K562 (cell line): ENCODE data around the gene C6orf47. TPM values are rescaled to one million over a fixed set of nuclear protein-coding genes. Genes with fewer than 3 reads are reported as not detected.

ENCODE experiments used
- CHCHD3 ChIP-seq: fragments of 250-450 bp; sonication (Bioruptor Pico); IDR thresholded peaks from 2 replicates; pipeline ENCODE4 v2.1.2; 2022; ENCODE audit warnings: mild to moderate bottlenecking
- CHD4 ChIP-seq: fragments of 200-600 bp; sonication (generic); IDR thresholded peaks from 3 replicates; pipeline ENCODE4 v1.6.1; 2012; ENCODE audit warnings: low read depth, mild to moderate bottlenecking, mixed read lengths, low read length, inconsistent platforms; ENCODE audit not compliant: insufficient read depth, insufficient replicate concordance, poor library complexity, severe bottlenecking
- CREBBP ChIP-seq: IDR thresholded peaks from one replicate; pipeline ENCODE4 v1.6.1; 2012; ENCODE audit warnings: low read depth, mild to moderate bottlenecking, control low read depth, inconsistent platforms, low read length
- DACH1 ChIP-seq: fragments of 450-650 bp; IDR thresholded peaks from 2 replicates; pipeline ENCODE4 v1.6.1; 2018; ENCODE audit not compliant: partially characterized antibody
- FOXA1 ChIP-seq: fragments of 450-650 bp; IDR thresholded peaks from 2 replicates; pipeline ENCODE4 v1.6.1; 2016; ENCODE audit warnings: mild to moderate bottlenecking, borderline replicate concordance
- HSF4 ChIP-seq: fragments of 250-450 bp; sonication (Bioruptor Pico); IDR thresholded peaks from 2 replicates; pipeline ENCODE4 v2.1.2; 2022; ENCODE audit warnings: mild to moderate bottlenecking, moderate library complexity, borderline replicate concordance
- KDM4B ChIP-seq, 2 experiments: fragments of 450-650 bp in 1 of 2; sonication (generic) in 1 of 2; IDR thresholded peaks; 2 replicates each; pipeline ENCODE4 v1.6.1; 2016 to 2017; ENCODE audit warnings: borderline replicate concordance in 2 of 2, antibody characterized with exemption in 1 of 2, low read depth in 1 of 2, mild to moderate bottlenecking in 1 of 2
- MXD1 ChIP-seq: fragments of 250-450 bp; sonication (Bioruptor Pico); IDR thresholded peaks from 2 replicates; pipeline ENCODE4 v1.8.0; 2021; ENCODE audit warnings: borderline replicate concordance, mild to moderate bottlenecking, moderate library complexity; ENCODE audit not compliant: poor library complexity, severe bottlenecking
- RBM39 ChIP-seq: fragments of 200-400 bp; formaldehyde crosslinking; optimal IDR thresholded peaks from 2 replicates; pipeline ENCODE3; 2018; ENCODE audit warnings: low read depth, low read length
- REST ChIP-seq, 2 experiments: fragments of 450-650 bp; formaldehyde crosslinking in 1 of 2; IDR thresholded peaks; 2 replicates each; pipeline versions ENCODE4 v1.4.0 to v1.6.1; 2014 to 2020; ENCODE audit warnings: mild to moderate bottlenecking in 2 of 2, borderline replicate concordance in 1 of 2, low read depth in 1 of 2
- ZMIZ1 ChIP-seq, 2 experiments: fragments of 150-350 bp in 1 of 2; IDR thresholded peaks; 2 replicates each; pipeline ENCODE4 v1.6.1; 2012 to 2016; ENCODE audit warnings: low read depth in 2 of 2, low read length in 2 of 2, mild to moderate bottlenecking in 1 of 2, moderate library complexity in 1 of 2
- ZNF551 ChIP-seq: fragments of 250-450 bp; sonication (Bioruptor Pico); IDR thresholded peaks from 2 replicates; pipeline ENCODE4 v1.5.0; 2021; ENCODE audit warnings: mild to moderate bottlenecking, moderate library complexity
- polyA plus RNA-seq, 8 experiments: library from polyadenylated mRNA; depleted of rRNA in 4 of 8; stranded (reverse) in 5 of 8; unstranded in 3 of 8; fragments of >200 nt; fragmentation: Nextera tagmentation in 2 of 8; fragmentation: Illumina TruSeq in 1 of 8; extraction: Ambion mirVana in 2 of 8; extraction: Trizol in 1 of 8; gene quantifications; 2 replicates each; pipeline versions ENCODE4 v1.2.1 to v1.2.3, GENCODE V29; 2011 to 2014; ENCODE audit warnings: inconsistent platforms in 1 of 8, missing spikeins in 1 of 8
- total RNA-seq, 7 experiments: library from RNA; depleted of rRNA in 6 of 7; stranded (reverse); fragments of >200 nt in 6 of 7; fragmentation: Illumina TruSeq in 2 of 7; extraction: Trizol in 2 of 7; gene quantifications; 2 replicates each; pipeline versions ENCODE4 v1.2.1 to v1.2.3, GENCODE V29; 2011 to 2021; ENCODE audit warnings: low replicate concordance in 1 of 7
- TF ChIP-seq, protein P1 (sequence below), 2 experiments: fragments of 450-650 bp in 1 of 2; sonication (generic) in 1 of 2; formaldehyde crosslinking; conservative IDR thresholded peaks; 2 replicates each; pipeline versions ENCODE4 v1.4.0 to v1.8.1; 2020 to 2022; ENCODE audit warnings: mild to moderate bottlenecking in 1 of 2, missing genetic modification reagents in 1 of 2

Gene C6orf47
- total and polyA plus RNA-seq, 9 of the 15 experiments (the other 6 are each of a cell fraction or from before 2014, with no cell fraction given), result 0.14 to 43.8 (median 27.0) TPM

GRCh38 chr6:31676322-31676903 is 15.8 kb upstream of the C6orf47 start (continued):
- TF ChIP-seq RBM39, result peak; percentile 20
- TF ChIP-seq HSF4, result no peak
- TF ChIP-seq CREBBP, result no peak
- TF ChIP-seq, protein P1, sequence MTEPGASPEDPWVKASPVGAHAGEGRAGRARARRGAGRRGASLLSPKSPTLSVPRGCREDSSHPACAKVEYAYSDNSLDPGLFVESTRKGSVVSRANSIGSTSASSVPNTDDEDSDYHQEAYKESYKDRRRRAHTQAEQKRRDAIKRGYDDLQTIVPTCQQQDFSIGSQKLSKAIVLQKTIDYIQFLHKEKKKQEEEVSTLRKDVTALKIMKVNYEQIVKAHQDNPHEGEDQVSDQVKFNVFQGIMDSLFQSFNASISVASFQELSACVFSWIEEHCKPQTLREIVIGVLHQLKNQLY (CRISPR knock-in tag; conservative IDR thresholded peaks at IDR 0.05), result no peak
- TF ChIP-seq MXD1, result no peak
- TF ChIP-seq ZNF551, result no peak
- TF ChIP-seq FOXA1, result no peak
- TF ChIP-seq DACH1, result no peak
- no peak for TF ChIP-seq REST (IDR thresholded peaks at IDR 0.05; ENCODE audit: borderline replicate concordance)
- no peak for TF ChIP-seq REST (CRISPR knock-in tag; IDR thresholded peaks at IDR 0.05; ENCODE audit: low read depth)
- no peak for TF ChIP-seq CHD4
- TF ChIP-seq ZMIZ1 (IDR thresholded peaks at IDR 0.05; ENCODE audit: low read depth in 2 of 2, low read length in 2 of 2), result no peak
- no peak for TF ChIP-seq KDM4B (IDR thresholded peaks at IDR 0.05; ENCODE audit: borderline replicate concordance in 2 of 2, low read depth in 1 of 2)
- TF ChIP-seq CHCHD3, result no peak
